ENCODE measurements around the gene PARP3. TPM values are rescaled to one million over a fixed set of nuclear protein-coding genes. Genes with fewer than 3 reads are reported as not detected.

The PARP3 gene
- total RNA-seq, 1 donor from 2014 or later = 5.6 TPM

GRCh38 chr3:51948016-51948580 is 5.9 kb downstream of the PARP3 start:
- no peak for DNase-seq (ENCODE audit: low read depth in 2 of 2)

DNA sequence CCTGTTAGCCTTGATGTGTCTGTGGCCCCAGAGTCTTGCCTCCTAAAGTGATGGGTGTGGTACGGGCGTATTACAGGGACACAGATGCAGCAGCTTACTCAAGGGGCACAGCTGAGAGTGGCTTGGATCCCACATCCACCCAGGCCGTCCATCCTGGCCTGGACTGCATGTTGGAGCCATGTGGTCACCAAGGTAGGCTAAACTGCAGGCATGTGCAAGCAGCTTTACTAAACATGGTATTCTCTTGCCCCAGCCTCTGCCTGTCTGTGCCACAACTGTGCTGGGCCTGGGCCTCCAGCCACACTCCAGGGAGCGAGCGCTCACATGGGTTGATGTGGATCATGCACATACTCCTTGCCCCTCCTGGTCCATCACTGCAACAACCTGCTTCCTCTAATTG is 7.0 kb downstream of the PARP3 start:
- DNase-seq (ENCODE audit: low read depth in 2 of 2) = no peak

GRCh38 chr3:51950899-51951298 is 8.7 kb downstream of the PARP3 start:
- no peak for DNase-seq (ENCODE audit: low read depth in 2 of 2)

DNA sequence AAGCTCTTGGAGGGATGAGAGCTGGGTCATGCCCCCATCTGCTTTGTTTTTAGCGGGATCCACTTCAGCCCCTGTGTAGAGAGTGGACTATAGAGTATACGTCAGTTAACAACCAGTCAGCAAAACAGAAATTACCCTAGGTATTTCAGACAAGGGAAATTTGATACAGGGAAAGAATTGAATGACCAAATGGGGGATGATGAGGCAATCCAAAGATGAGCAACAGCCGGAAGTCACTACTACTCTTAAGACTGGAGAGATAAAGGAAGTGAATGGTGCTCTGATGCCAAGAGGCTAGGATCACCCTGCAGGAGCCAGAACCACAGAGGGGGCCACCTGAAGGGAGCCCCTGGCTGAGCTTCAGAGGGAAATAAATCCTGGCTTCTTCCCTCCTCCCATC is 11.3 kb downstream of the PARP3 start:
- DNase-seq (ENCODE audit: low read depth in 2 of 2) = no peak

DNA sequence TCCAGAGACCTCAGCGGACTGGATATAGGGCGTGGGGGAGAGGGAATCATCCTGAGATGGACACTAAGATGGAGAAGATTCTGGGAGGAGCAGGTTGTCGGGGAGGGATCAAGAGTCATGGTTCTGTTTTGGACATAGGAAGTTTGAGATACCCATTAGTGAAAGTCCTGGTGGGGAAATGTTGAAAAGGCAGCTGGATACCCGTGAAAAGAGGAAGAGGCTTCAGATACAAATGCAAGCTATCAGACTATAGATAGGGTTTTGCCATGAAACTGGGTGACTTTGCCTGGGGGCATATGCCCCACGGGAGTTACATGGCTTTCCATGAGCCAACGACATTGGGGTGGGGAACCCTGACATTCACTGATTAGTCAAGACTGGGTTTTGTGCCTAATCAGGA is 11.9 kb downstream of the PARP3 start:
- no peak for DNase-seq (ENCODE audit: low read depth in 2 of 2)

GRCh38 chr3:51954713-51955112 is 12.6 kb downstream of the PARP3 start:
- DNase-seq (ENCODE audit: low read depth in 2 of 2) = no peak

- no peak for DNase-seq (ENCODE audit: low read depth in 2 of 2)
Measured at GRCh38 chr3:51955175-51955892, 13.2 kb downstream of the PARP3 start, which contains the start of gene GPR62. GPR62 (plus strand) TSS chr3:51955381; CDS start chr3:51955653, 272 bp downstream.

DNA sequence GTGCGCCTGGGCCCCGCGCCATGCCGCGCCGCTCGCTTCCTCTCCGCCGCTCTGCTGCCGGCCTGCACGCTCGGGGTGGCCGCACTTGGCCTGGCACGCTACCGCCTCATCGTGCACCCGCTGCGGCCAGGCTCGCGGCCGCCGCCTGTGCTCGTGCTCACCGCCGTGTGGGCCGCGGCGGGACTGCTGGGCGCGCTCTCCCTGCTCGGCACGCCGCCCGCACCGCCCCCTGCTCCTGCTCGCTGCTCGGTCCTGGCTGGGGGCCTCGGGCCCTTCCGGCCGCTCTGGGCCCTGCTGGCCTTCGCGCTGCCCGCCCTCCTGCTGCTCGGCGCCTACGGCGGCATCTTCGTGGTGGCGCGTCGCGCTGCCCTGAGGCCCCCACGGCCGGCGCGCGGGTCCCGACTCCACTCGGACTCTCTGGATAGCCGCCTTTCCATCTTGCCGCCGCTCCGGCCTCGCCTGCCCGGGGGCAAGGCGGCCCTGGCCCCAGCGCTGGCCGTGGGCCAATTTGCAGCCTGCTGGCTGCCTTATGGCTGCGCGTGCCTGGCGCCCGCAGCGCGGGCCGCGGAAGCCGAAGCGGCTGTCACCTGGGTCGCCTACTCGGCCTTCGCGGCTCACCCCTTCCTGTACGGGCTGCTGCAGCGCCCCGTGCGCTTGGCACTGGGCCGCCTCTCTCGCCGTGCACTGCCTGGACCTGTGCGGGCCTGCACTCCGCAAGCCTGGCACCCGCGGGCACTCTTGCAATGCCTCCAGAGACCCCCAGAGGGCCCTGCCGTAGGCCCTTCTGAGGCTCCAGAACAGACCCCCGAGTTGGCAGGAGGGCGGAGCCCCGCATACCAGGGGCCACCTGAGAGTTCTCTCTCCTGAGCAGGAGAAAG is 14.0 kb downstream of the PARP3 start:
- DNase-seq (ENCODE audit: low read depth in 2 of 2) = peak; percentile 26 to 73

GRCh38 chr3:51957520-51958205 is 15.5 kb downstream of the PARP3 start:
- DNase-seq (ENCODE audit: low read depth in 2 of 2) = no peak

DNA sequence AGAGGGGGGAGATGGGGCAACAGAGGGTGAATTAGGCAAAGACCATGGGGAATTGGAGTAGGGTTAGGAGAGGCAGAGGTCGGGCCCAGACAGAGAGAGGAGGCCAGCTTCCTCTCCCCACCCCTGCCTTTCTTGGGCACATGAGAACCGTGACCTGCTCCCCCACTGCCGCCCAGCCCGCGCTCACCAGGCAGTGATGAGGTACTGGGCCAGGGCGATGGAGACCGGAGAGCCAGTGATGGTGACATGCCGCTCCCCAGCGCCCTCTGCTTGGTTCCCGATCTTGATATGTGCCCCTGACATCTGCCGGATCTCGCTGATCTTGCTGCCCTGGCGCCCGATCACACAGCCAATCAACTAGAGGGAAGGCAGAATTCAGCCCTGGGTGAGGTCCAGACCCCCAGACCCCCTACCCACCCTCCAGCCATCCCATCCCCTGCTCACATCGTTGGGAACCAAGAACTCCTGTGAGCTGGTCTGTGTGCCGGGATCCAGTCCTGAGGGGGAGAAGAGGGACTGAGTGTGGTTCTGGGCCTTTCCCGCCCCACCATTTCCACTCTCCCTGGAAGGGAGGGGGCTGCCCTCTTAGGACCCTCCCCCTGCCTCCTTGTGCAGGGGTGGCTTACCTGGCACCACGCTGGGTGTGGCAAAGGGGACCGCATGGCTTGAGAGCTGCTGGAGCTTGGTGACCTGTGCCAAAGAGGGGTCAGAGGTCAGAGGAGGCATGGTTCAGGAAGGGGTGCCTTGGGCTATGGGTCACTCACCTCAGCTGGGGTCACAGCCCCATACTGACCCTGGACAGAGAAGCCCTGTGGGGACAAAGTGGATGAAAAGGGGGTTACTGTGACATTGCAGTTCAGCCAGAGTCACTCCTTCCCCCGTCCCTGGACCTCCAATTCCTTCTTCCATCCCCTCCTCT is 16.7 kb downstream of the PARP3 start:
- DNase-seq (ENCODE audit: low read depth in 2 of 2) = no peak

DNA sequence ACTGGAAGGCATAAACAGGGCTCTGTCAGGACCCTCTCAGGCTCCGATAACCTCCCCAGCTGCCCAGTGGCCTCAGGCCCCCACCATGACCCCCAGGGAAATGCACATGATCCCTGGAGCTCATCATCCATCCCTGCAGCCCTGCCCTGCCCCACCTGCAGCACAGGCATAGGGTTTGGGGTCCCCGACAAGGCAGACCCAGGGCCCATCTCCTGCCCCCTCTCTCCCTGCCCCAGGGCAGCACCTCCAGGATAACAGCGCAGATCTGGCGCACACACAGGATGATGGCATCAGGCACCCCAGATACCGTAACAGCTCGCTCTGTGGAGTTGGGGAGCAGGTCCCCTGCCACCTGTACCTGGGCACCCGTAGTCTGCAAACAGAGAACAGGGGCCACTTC is 17.5 kb downstream of the PARP3 start:
- DNase-seq (ENCODE audit: low read depth in 2 of 2) = no peak

GRCh38 chr3:51960386-51960785 is 18.2 kb downstream of the PARP3 start:
- no peak for DNase-seq (ENCODE audit: low read depth in 2 of 2)

GRCh38 chr3:51961011-51961410 is 18.8 kb downstream of the PARP3 start:
- no peak for DNase-seq (ENCODE audit: low read depth in 2 of 2)

- no peak for DNase-seq (ENCODE audit: low read depth in 2 of 2)
Measured at GRCh38 chr3:51961602-51962569, 19.7 kb downstream of the PARP3 start.

DNA sequence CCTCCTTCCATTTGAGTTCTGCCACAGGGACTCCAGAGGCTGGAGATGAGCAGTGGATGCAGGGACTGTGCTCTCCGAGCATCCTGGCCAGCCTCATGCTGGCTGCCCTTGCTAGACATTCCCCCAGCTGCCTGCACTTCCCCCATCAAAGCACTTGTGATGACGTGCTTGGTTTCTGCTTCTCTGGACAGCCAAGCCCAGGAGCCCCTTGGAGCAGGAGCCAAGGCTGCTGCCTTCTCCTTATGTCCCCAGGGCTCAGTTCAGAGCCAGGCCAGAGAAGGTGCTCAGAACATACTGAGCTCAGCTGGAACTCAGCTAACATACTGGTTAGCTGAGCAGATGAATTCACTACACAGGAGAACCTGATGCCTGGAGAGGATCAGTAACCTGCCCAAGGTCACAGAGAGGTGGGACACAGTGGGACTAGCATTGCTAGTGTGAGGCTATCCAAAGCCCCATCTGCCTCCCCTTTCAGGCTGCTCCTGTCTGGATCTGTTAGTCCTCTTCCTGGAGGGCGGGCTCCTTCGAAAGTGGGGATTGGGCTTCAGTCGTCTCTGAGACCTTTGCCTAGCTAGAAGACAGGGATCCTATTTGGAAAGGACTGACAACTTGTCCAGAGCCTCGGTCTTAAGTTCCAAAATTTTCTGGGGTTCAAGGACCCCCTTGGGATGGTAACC is 20.8 kb downstream of the PARP3 start:
- DNase-seq (ENCODE audit: low read depth in 2 of 2) = no peak

GRCh38 chr3:51963951-51964451 is 21.8 kb downstream of the PARP3 start:
- no peak for DNase-seq (ENCODE audit: low read depth in 2 of 2)

DNA sequence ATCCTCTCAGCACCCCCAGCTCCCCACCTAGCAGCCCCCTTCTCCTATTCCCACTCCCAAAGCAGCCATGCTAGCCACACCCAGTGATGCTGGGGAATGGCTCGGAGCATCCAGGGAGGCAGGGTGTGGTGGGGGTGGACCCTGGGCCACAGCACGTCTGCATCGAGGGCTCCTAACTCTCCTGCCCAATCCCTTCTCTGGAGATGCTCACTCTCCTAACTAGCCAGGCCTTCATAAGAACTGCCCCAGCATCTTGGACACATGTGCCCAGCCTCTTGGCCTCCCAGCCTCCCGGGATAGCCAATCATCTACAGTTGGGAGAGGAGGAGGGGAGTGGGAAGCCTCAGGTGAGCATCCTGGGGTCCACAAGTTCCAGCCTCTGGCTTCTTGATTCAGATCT is 22.4 kb downstream of the PARP3 start:
- DNase-seq (ENCODE audit: low read depth in 2 of 2) = no peak

DNA sequence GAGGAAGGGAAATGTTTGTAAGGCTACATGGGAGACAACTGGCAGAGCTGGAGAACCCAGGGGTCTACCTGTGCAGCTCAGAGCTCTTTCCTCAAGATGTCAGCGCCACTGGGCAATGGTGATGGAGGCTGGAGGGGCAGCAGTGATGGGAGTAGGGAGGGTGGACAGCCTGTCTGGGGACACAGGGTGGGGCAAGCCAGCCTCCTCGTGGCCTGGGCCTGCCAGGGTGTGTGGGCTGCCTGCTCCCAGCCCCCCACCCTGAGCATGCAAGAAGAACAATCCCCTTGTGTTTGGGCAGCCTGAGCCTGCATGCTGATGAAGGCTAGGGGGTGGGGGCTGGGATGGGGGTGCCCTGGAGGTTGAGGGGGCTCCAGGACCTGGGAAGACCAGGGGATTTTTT is 23.9 kb downstream of the PARP3 start:
- DNase-seq (ENCODE audit: low read depth in 2 of 2) = no peak

- DNase-seq (ENCODE audit: low read depth in 2 of 2) = no peak
Measured at GRCh38 chr3:51966486-51966885, 24.3 kb downstream of the PARP3 start.
